ENCODE data around the gene FAM53B.

FAM53B gene

DNA sequence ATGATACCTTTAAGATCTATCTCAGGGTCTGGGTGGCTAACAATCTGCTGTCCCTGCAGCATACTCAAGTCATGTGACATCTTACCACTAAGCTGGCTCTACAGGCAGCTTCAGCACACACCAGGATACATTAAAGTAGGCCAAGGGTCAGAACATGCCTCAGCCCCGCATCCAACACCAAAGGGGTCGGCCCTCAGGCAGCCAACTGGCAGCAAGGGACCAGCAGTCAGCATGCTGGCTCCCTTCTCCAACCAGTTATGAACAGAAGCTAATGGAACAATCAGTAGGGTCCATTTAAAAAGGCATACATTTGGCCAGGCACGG, 37.1 kb downstream of the FAM53B start:
- H3K36me3 ChIP-seq (ENCODE audit: insufficient read depth, low read length): peaks cover 43% of the 10 kb centered on the region
- H3K4me3 ChIP-seq (ENCODE audit: low read length): no peak overlapping the region
- no peaks in the 10 kb centered on the region for H3K9me3 ChIP-seq (ENCODE audit: low read length)
- H2AFZ ChIP-seq (ENCODE audit: low read depth, low read length): no peak overlapping the region
- H3K4me1 ChIP-seq (ENCODE audit: insufficient read depth, low read length): peaks cover 18% of the 10 kb centered on the region
- no peaks in the 10 kb centered on the region for H3K27me3 ChIP-seq (ENCODE audit: insufficient read depth, low read length)

GRCh38 chr10:124706462-124707143, 37.6 kb downstream of the FAM53B start:
- no peak overlapping the region for H3K4me3 ChIP-seq (ENCODE audit: low read length)
- H3K9me3 ChIP-seq (ENCODE audit: low read length): no peaks in the 10 kb centered on the region
- H2AFZ ChIP-seq (ENCODE audit: low read depth, low read length): no peak overlapping the region
- H3K36me3 ChIP-seq (ENCODE audit: insufficient read depth, low read length): peaks cover 44% of the 10 kb centered on the region
- peaks cover 18% of the 10 kb centered on the region for H3K4me1 ChIP-seq (ENCODE audit: insufficient read depth, low read length)
- H3K27me3 ChIP-seq (ENCODE audit: insufficient read depth, low read length): no peaks in the 10 kb centered on the region

GRCh38 chr10:124705817-124706461, 38.2 kb downstream of the FAM53B start:
- no peak overlapping the region for H3K4me3 ChIP-seq (ENCODE audit: low read length)
- no peaks in the 10 kb centered on the region for H3K27me3 ChIP-seq (ENCODE audit: insufficient read depth, low read length)
- H3K9me3 ChIP-seq (ENCODE audit: low read length): no peaks in the 10 kb centered on the region
- H3K4me1 ChIP-seq (ENCODE audit: insufficient read depth, low read length): peaks cover 18% of the 10 kb centered on the region
- H3K36me3 ChIP-seq (ENCODE audit: insufficient read depth, low read length): peaks cover 51% of the 10 kb centered on the region
- H2AFZ ChIP-seq (ENCODE audit: low read depth, low read length): no peak overlapping the region

GRCh38 chr10:124705381-124705740, 38.8 kb downstream of the FAM53B start:
- H3K9me3 ChIP-seq (ENCODE audit: low read length): no peaks in the 10 kb centered on the region
- H3K36me3 ChIP-seq (ENCODE audit: insufficient read depth, low read length): peaks cover 56% of the 10 kb centered on the region

DNA sequence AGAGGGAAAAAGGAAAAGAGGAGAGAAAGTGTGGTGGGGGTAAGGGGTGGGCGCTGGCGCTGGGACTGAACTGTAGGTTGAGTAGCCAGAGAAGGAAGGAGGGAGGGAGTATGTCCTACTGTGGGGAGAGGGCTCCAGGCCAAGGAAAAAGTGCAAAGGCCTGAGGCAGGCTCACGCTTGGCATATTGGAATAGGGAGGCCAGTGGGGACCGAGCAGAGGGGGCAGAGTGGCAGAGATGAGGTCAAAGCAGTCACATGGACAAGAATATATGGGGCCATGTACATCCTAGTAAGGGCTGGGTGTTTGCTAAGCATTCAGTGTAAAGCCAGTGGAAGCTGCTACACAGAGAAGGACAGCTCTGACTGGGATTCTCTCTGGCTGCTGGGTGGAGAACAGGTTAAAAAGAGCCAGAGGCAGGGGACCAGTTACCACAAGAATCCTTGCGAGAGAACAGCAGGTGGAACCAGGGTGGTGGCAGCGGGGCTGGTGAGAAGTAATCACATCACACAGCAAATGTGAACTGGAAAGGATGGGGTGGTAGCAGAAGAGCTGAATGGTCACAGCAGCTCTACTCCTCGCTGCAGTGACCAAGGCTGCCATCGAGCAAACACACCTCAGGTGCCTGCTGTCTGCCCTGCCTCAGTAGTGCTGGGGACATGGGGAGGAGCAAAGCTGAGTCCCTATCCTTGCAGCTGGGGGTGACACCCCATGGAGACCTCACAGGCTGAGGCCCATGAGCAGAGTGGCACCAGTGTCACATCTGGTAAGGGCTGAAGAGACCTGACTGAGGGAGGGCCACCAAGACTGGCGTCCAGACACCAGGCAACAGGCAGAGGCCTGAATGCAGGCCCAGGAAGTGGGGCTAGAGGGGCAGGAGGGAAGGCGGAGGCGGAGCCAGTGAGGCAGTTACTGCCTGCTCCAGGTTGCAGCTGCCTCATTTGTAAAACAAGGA, 39.5 kb downstream of the FAM53B start:
- peaks cover 16% of the 10 kb centered on the region for H3K4me1 ChIP-seq (ENCODE audit: insufficient read depth, low read length)
- no peaks in the 10 kb centered on the region for H3K9me3 ChIP-seq (ENCODE audit: low read length)

More at GRCh38 chr10:124705381-124705740, 38.8 kb downstream of the FAM53B start:
- H3K4me3 ChIP-seq (ENCODE audit: low read length): no peak overlapping the region
- peaks cover 18% of the 10 kb centered on the region for H3K4me1 ChIP-seq (ENCODE audit: insufficient read depth, low read length)
- no peak overlapping the region for H2AFZ ChIP-seq (ENCODE audit: low read depth, low read length)
- no peaks in the 10 kb centered on the region for H3K27me3 ChIP-seq (ENCODE audit: insufficient read depth, low read length)

DNA sequence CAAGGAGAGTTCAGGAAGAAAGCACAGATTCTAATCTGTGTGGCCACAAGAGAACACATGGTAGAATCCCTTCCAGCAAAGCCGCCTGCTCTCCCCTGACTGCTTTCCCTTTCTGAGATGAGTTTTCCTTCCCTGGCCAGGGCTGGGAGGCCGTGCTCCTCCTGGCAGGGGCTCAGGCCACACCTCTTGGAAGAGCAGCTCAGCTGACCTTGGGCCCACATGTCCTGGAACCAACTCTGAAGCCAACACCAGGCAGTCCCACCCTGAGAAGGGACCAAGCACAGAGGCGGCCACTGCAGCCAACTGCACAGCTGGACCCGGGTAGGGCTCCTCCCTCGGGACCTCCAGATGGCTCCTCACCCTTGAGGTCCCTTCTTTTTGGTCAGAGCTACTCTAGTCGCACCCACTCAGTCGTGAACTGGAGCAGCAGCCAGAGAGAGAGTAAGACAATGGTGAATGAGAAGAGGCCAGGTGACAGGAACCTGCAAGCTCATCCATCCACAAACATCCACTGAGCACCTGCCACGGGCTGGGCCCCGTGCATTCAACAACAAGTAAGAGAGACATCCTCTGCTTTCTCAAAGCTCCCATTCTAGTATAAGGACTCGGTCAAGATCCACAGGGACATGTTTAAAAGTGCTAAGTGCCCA, 40.3 kb downstream of the FAM53B start:
- Histone ChIP-seq H3K9me3 (ENCODE audit: low read length) (no peaks in the 10 kb centered on the region), H3K4me3 (ENCODE audit: low read length) (no peak overlapping the region), H3K4me1 (ENCODE audit: insufficient read depth, low read length) (peaks cover 8% of the 10 kb centered on the region), H3K27me3 (ENCODE audit: insufficient read depth, low read length) (no peaks in the 10 kb centered on the region), H3K36me3 (ENCODE audit: insufficient read depth, low read length) (peaks cover 61% of the 10 kb centered on the region), H2AFZ (ENCODE audit: low read depth, low read length) (no peak overlapping the region)

More for the DNA sequence above, 39.5 kb downstream of the FAM53B start:
- Histone ChIP-seq H3K36me3 (ENCODE audit: insufficient read depth, low read length) (peaks cover 59% of the 10 kb centered on the region), H3K27me3 (ENCODE audit: insufficient read depth, low read length) (no peaks in the 10 kb centered on the region), H3K4me3 (ENCODE audit: low read length) (no peak overlapping the region), H2AFZ (ENCODE audit: low read depth, low read length) (no peak overlapping the region)

DNA sequence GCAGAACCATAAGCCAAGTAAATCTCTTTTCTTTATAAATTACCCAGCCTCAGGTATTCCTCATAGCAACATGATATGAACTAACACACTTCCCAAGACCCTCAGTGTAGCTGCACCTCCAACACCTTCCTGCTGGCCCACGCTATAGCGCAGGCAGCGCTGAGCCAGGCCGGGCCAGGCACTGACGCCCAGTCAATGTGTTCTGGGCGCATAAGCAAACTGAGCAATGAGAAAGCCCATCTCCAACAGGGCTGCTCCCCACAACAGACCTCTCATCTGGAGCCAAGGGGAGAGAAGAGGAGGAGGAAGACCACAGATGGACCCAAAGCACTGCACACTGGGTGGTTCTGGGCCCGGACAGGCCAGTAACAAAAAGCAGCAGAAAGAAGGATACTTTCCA, 40.8 kb downstream of the FAM53B start:
- Histone ChIP-seq H3K27me3 (ENCODE audit: insufficient read depth, low read length) (no peaks in the 10 kb centered on the region), H2AFZ (ENCODE audit: low read depth, low read length) (no peak overlapping the region), H3K9me3 (ENCODE audit: low read length) (no peaks in the 10 kb centered on the region), H3K4me1 (ENCODE audit: insufficient read depth, low read length) (peaks cover 3% of the 10 kb centered on the region), H3K4me3 (ENCODE audit: low read length) (no peak overlapping the region), H3K36me3 (ENCODE audit: insufficient read depth, low read length) (peaks cover 63% of the 10 kb centered on the region)

GRCh38 chr10:124701881-124702656, 42.1 kb downstream of the FAM53B start:
- Histone ChIP-seq H3K36me3 (ENCODE audit: insufficient read depth, low read length) (peaks cover 67% of the 10 kb centered on the region), H3K9me3 (ENCODE audit: low read length) (no peaks in the 10 kb centered on the region), H2AFZ (ENCODE audit: low read depth, low read length) (no peak overlapping the region), H3K4me3 (ENCODE audit: low read length) (no peak overlapping the region), H3K4me1 (ENCODE audit: insufficient read depth, low read length) (no peaks in the 10 kb centered on the region), H3K27me3 (ENCODE audit: insufficient read depth, low read length) (no peaks in the 10 kb centered on the region)

DNA sequence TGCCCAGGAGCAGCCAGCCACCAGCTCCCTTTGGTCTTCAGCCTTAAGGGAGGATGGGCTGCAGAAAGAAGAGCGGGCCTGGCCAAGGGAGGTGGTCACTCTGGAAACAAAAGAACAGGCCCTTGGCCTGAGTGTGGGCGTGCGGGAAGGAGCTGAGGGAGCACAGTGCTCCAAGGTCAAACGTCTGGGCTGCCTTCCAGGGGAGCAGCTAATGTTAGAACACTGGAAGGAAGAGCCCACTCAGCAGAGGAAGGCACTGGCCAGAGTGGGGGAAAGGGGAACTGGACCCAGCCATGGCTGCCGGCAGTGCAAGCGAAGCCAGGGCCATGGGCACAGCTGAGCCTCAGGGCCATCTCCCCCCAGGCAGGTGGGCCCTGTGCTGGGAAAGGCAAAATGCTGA, 42.7 kb downstream of the FAM53B start:
- Histone ChIP-seq H3K27me3 (ENCODE audit: insufficient read depth, low read length) (no peaks in the 10 kb centered on the region), H3K36me3 (ENCODE audit: insufficient read depth, low read length) (peaks cover 64% of the 10 kb centered on the region), H3K4me3 (ENCODE audit: low read length) (no peak overlapping the region), H3K9me3 (ENCODE audit: low read length) (no peaks in the 10 kb centered on the region), H3K4me1 (ENCODE audit: insufficient read depth, low read length) (no peaks in the 10 kb centered on the region), H2AFZ (ENCODE audit: low read depth, low read length) (no peak overlapping the region)

DNA sequence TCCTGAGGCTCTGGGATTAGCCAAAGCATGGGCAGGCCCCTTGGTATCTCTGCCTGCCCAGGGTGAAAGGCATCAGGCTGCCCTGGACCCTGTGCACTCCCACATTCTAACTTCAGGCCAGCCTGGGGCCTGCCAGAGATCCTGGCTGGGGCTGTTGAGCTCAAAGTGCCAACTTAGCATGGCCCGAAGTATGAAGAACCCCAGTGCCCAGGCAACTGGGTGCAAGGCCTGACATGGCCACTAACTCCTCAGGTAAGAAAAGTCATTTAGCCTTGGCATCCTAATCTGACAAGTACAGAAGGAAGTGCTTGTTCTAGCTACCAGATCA, 43.2 kb downstream of the FAM53B start:
- Histone ChIP-seq H3K36me3 (ENCODE audit: insufficient read depth, low read length) (peaks cover 64% of the 10 kb centered on the region), H3K9me3 (ENCODE audit: low read length) (no peaks in the 10 kb centered on the region), H2AFZ (ENCODE audit: low read depth, low read length) (no peak overlapping the region), H3K4me3 (ENCODE audit: low read length) (no peak overlapping the region), H3K27me3 (ENCODE audit: insufficient read depth, low read length) (no peaks in the 10 kb centered on the region), H3K4me1 (ENCODE audit: insufficient read depth, low read length) (no peaks in the 10 kb centered on the region)

DNA sequence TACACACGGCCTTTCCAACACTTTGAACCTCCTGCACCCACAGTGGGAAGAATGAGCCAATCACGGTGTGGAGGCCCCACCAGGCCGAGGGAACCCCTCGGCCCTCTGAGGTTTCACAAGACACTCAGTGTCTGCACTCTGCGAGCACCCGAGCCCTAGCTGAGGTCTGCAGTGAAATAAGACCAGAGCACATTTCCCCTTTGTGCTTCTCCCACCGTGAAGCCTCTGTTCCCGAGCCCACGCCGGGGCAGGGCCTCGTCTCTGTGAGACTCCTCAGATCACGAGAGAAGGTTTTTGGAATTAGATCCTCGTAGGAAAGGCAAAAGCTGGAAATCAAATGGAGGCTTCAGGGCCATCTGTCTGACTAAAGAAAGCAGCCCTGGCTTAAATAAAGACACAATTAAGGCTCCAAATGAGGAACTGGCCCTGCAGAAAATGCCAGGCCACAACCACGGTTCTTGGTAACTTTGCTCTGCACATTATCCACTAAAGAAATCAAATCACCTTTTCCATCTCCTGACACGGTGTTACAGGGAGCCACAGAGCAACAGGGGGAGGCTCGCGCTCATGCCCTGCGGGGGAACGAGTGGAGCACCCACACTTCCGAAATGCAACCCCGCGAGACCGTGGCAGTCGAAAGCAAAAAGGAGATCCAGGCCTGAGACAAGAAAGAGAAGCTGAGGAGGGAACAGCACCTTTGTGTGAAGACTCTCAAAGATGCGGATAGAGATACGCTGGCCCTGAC, 43.7 kb downstream of the FAM53B start:
- Histone ChIP-seq H3K9me3 (ENCODE audit: low read length) (no peaks in the 10 kb centered on the region), H3K27me3 (ENCODE audit: insufficient read depth, low read length) (no peaks in the 10 kb centered on the region), H3K36me3 (ENCODE audit: insufficient read depth, low read length) (peaks cover 64% of the 10 kb centered on the region), H3K4me1 (ENCODE audit: insufficient read depth, low read length) (no peaks in the 10 kb centered on the region), H2AFZ (ENCODE audit: low read depth, low read length) (no peak overlapping the region), H3K4me3 (ENCODE audit: low read length) (no peak overlapping the region)

Measured in neuron (in vitro differentiated cells).